GM12891 (cell line): ENCODE data around the gene CDKN1C.

ENCODE experiments used
- DNase-seq: peaks from one replicate; pipeline ENCODE4 v3.0.0; 2011; ENCODE audit warnings: low spot score; ENCODE audit not compliant: insufficient read length
- FAIRE-seq: peaks from 2 replicates; lab custom pipeline; 2011; peaks lifted over from hg19 to GRCh38; lab: Jason Lieb, UNC
- PAX5 ChIP-seq: IDR thresholded peaks from 2 replicates; pipeline ENCODE4 v1.6.1; 2011; ENCODE audit warnings: low read length, moderate library complexity, mild to moderate bottlenecking; ENCODE audit not compliant: insufficient read depth, severe bottlenecking
- POLR2A ChIP-seq: IDR thresholded peaks from 2 replicates; pipeline ENCODE4 v1.6.1; 2011; ENCODE audit warnings: low read depth, low read length, control low read depth
- POLR2AphosphoS5 ChIP-seq: IDR thresholded peaks from 2 replicates; pipeline ENCODE4 v1.6.1; 2011; ENCODE audit warnings: low read depth, low read length, control low read depth
- POU2F2 ChIP-seq: IDR thresholded peaks from 2 replicates; pipeline ENCODE4 v1.6.1; 2011; ENCODE audit warnings: low read depth, mild to moderate bottlenecking, control low read depth, low read length, moderate library complexity
- SPI1 ChIP-seq: IDR thresholded peaks from 2 replicates; pipeline ENCODE4 v1.6.1; 2011; ENCODE audit warnings: low read depth, low read length, control low read depth
- TAF1 ChIP-seq: IDR thresholded peaks from 2 replicates; pipeline ENCODE4 v1.6.1; 2011; ENCODE audit warnings: low read depth, low read length, control low read depth

Gene CDKN1C

DNA sequence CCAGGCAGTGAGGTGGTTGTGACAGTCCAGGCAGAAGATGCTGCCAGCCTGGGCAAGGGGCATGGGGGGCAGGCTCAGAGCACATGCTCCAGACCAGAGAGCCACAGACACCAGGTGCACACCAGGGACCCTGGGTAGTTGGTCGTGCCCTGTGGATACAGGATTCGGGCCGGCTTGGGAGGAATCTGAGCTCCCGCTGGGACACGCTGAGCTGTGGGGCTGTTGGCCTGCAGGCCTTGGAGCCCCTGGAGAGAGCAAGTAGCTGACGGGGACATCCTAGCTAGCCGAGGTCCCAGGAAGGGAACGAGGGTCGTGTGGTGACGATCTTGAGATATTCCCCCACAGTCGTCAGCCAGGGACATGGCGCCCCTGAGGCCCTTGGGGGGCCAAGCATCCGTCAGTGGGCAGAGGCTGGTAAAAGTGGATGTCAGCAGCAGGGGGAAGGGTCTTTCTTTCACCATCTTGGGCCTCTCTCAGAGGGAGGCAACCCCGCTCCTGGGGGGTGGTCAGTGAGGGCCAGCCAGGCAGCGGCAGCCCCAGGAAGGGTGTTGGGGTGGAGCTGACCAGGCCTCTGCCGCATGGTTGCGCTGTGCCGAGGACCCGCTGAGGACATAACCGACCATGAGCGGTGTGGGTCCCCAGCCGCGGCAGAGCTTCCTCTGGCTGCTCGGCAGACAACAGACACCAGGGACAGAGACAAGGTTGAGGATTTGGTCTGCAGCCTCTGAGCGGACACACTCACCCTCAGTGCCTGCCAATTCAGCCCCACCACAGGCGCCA, 44.0 kb downstream of the CDKN1C start:
- no peak for FAIRE-seq
- DNase-seq = no peak
- TF ChIP-seq PAX5 (no peak), POLR2AphosphoS5 (no peak), POLR2A (no peak), POU2F2 (no peak)

DNA sequence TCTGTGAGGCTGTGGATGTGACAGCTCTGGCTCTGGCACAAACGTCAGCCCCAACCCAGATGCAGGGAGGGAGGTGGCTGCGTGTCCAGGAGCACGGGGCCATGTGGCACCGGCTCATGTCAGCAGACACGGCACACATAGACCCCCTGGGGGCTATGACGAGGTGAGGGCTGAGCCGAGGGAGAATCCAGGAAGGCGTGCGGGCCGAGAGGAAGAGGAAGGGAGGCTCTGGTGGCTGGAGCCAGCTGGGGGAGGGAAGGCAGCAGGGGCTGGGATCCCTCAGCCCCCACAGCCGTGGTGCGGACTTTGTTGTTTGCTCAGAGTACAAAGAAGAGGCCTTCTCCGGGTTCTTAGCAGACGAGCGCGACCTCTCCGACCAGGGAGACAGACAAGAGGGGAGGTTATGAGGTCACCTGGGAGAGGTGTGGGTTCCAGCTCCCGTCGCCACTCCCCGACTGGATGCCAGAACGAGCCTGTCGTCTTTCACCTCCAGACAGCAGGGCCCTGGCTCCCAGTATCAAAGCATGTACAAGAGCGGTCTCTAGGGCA, 46.1 kb downstream of the CDKN1C start:
- DNase-seq (no peak), FAIRE-seq (no peak)
- no peak for TF ChIP-seq POLR2A
- TF ChIP-seq PAX5 = no peak
- TF ChIP-seq POLR2AphosphoS5 = no peak
- TF ChIP-seq TAF1 = no peak
- TF ChIP-seq POU2F2 = no peak
- no peak for TF ChIP-seq SPI1

DNA sequence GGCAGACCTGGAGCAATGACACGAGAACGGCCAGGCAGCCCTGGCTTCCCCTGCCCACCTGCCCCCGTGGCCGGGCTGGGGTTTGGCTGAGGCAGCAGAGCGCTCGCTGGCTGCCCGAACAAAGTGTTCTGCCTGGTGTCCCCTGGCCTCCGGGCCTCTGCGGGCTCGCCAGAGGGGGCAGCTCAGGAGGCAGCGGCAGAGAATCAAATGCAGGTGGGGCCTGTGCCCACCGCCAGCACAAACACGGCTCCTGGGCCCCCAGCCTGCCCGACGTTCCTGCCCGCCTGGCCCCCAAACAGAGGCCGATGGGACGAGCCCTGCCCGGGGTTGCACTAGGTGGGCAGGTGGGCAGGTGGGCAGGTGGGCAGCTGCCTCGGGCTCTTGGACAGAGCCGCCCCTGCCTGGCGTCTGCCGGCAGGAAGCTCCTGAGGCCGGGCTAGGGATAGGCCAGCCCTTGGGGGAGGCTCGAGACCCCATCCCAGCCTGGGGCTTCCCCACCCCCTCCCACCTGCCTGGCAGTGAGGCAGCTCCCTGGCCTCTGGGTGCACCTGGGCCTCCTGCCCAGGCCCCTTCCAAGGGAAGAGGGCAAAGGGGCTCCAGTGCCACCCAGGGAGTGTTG, 46.8 kb downstream of the CDKN1C start:
- TF ChIP-seq SPI1 (no peak), POLR2A (no peak), POU2F2 (no peak), POLR2AphosphoS5 (no peak)
- FAIRE-seq (no peak), DNase-seq (no peak)

DNA sequence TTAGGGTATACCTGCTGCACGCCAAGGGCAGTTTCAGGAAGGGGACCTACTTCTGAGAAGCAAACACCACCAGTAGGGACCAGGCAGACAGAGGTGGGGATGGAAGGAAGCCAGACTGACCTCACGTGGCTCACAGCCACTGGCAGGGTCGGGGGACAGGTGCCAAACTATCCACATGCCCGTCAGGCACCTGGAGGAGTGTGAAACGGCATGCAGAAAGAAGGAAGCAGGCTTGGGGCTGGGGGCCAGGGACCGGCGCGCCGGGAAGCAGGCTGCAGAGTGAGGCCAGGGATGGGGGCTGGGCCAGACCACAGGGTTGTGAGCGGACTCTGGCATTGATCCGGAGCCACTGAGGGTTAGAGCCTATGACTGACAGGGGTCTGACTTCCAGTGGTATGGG, 47.5 kb downstream of the CDKN1C start:
- no peak for DNase-seq
- TF ChIP-seq POU2F2 (no peak), POLR2A (no peak), SPI1 (no peak), TAF1 (no peak), POLR2AphosphoS5 (no peak), PAX5 (no peak)
- no peak for FAIRE-seq

DNA sequence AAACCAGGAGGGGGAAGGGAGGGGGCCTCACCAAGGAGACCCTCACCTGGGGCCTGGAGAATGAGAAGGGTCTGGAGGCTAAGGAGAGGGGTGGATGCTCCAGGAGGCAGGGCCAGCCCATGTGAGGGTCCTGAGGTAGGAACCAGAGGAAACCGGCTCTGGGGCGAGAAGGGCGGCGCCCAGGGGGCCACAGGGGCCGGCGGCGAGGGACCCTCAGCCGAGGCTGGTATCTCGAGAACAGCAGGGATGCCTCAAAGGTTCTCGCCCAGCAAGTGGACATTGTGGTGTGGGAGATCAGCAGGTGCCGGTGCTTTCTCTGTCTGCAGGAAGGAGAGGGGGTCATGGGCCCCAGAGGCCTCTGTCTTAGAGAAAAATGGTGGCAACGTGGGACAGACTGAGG, 47.9 kb downstream of the CDKN1C start:
- TF ChIP-seq POU2F2 = no peak
- TF ChIP-seq PAX5 = no peak
- no peak for TF ChIP-seq TAF1
- no peak for TF ChIP-seq POLR2AphosphoS5
- no peak for TF ChIP-seq POLR2A
- TF ChIP-seq SPI1 = no peak
- DNase-seq = no peak
- FAIRE-seq = no peak

DNA sequence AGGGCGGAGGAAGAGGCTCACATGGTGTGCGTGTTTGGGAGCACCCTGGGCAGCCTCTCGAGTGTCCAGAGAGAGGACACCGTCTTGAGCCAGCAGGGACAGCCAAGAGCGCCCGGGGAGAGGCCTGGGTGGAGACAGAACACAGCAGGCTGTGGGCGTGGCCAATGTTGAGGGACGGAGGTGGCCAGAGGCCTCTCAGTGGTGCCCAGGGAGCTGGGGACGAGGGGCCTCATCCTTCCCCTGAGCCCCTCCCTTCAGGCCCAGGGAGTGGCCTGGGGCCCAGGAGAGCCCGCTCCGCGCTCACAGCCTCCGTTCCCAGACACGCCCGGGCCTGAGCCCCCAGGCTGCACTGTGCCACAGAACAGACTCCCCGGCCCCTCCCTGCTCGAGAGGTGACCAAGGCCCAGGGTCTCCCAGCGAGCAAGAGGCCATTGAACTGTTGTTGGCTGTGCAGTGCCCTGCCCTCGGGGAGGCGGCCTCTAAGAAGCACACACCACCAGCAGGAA, 48.4 kb downstream of the CDKN1C start:
- FAIRE-seq (no peak), DNase-seq (no peak)
- TF ChIP-seq POLR2AphosphoS5 (no peak), PAX5 (no peak), POLR2A (no peak), SPI1 (no peak), POU2F2 (no peak), TAF1 (no peak)

DNA sequence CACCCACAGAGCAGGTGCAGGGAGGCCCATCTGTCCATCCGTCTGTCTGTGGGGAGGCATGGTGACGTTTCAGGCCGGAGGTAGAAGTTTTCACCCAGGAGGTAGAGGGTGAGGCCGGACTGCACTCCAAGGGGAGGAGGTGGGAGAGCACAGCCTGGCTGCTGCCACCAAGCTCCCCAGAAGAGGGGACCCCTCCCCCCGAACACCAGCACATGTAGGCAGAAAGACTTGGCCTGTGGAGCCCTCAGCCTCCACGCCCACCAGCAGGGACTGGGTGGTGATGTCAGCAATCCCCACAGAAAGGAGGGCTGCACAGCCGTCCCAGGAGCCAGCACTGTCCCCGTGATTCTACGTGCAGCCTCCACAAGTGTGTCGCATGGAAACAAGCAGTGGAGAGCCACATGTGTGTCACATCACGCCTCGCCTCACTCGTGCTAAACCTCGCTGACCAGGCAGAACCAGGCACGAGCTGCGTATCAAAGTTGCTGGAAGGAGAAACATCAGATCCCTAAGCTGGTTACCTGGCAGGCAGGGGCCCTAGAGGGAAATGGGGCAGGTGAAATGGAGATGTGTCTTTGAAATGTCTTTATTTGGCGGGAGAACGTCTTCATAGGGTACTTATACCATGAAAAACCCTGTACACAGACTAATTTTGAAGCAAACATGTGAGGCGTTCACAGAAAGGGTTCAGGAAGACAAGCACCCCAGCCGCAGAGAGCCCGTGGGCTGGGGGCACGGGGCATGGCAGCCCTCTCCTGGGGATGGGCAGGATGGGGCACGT, 49.1 kb downstream of the CDKN1C start:
- DNase-seq = no peak
- FAIRE-seq = no peak
- TF ChIP-seq POLR2A = no peak
- no peak for TF ChIP-seq POU2F2
- TF ChIP-seq POLR2AphosphoS5 = no peak

DNA sequence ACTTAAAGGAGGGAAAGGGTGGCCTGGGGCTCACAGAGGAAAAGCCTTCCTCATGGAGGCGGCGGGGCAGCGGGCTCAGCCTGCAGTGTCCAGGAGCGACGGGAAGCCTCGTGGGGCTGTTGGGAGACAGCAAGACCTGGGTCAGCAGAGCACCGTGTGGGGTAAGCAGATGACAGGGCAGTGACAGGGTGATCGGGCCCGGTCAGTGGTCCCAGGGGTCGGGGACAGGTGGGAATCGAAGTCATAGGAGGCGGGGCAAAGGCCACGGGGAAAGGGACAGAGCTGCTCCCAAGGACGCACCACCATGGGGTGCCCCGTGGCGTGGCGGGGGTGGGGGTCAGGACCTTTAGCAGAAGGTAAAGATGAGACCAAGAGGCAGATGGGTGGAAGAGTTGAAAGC, 49.8 kb downstream of the CDKN1C start:
- TF ChIP-seq POLR2A (no peak), PAX5 (no peak), POU2F2 (no peak), POLR2AphosphoS5 (no peak), SPI1 (no peak), TAF1 (no peak)
- DNase-seq = no peak
- FAIRE-seq = no peak

DNA sequence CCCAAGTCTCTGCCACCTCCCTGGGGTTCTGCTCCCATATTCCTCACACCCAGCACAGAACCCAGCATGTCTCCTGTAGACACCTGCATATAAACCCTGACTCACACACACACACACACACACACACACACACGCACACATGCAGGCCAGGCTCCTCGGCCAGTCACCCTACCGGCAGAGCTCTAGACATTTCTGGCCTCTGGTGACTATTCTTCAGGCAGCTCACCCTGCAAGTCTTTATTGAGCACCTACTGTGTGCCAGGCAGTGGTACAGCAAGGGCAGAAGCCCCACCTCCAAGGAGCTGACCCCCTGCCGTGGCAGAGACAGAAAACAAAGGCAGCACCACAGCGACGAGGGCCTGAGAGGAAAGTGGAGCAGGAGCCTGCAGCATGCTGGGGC, 50.3 kb downstream of the CDKN1C start:
- DNase-seq = no peak
- FAIRE-seq = no peak
- TF ChIP-seq TAF1 (no peak), POU2F2 (no peak)
